Measurements from ENCODE around the gene KIAA1328.

Gene KIAA1328

GRCh38 chr18:37251679-37252078 lies 422.8 kb downstream of the KIAA1328 start:
- no peak overlapping the region for H3K4me3 ChIP-seq (ENCODE audit: low read depth, low read length)
- TF ChIP-seq CTCF (IDR thresholded peaks at IDR 0.05; ENCODE audit: borderline replicate concordance, insufficient read depth, low read depth, low read length): no peak

GRCh38 chr18:37252342-37252741 lies 423.4 kb downstream of the KIAA1328 start:
- no peak for TF ChIP-seq CTCF (IDR thresholded peaks at IDR 0.05; ENCODE audit: borderline replicate concordance, insufficient read depth, low read depth, low read length)

GRCh38 chr18:37252854-37253393 lies 424.0 kb downstream of the KIAA1328 start:
- TF ChIP-seq CTCF (IDR thresholded peaks at IDR 0.05; ENCODE audit: borderline replicate concordance, insufficient read depth, low read depth, low read length): no peak
- H3K4me3 ChIP-seq (ENCODE audit: low read depth, low read length): no peak overlapping the region

More at GRCh38 chr18:37252342-37252741, 423.4 kb downstream of the KIAA1328 start:
- H3K4me3 ChIP-seq (ENCODE audit: low read depth, low read length): no peak overlapping the region

GRCh38 chr18:37253394-37254235 lies 424.7 kb downstream of the KIAA1328 start:
- TF ChIP-seq CTCF (IDR thresholded peaks at IDR 0.05; ENCODE audit: borderline replicate concordance, insufficient read depth, low read depth, low read length): no peak
- H3K4me3 ChIP-seq (ENCODE audit: low read depth, low read length): no peak overlapping the region

- no peak overlapping the region for H3K4me3 ChIP-seq (ENCODE audit: low read depth, low read length)
- TF ChIP-seq CTCF (IDR thresholded peaks at IDR 0.05; ENCODE audit: borderline replicate concordance, insufficient read depth, low read depth, low read length): no peak
Observed at GRCh38 chr18:37254236-37254754, 425.4 kb downstream of the KIAA1328 start.

- no peak overlapping the region for H3K4me3 ChIP-seq (ENCODE audit: low read depth, low read length)
- TF ChIP-seq CTCF (IDR thresholded peaks at IDR 0.05; ENCODE audit: borderline replicate concordance, insufficient read depth, low read depth, low read length): no peak
Observed at GRCh38 chr18:37254973-37255372, 426.0 kb downstream of the KIAA1328 start.

Measured in GM12875 (cell line).